HepG2 (cell line): ENCODE results near the gene PLEKHA3. TPM values are rescaled to one million over a fixed set of nuclear protein-coding genes. Genes with fewer than 3 reads are reported as not detected.

ENCODE experiments used
- ARID3A ChIP-seq: IDR thresholded peaks from 2 replicates; pipeline ENCODE4 v1.6.1; 2012; ENCODE audit warnings: low read depth, low read length, improper control_type of control experiment
- ATM ChIP-seq: fragments of 450-650 bp; IDR thresholded peaks from 2 replicates; pipeline ENCODE4 v1.7.1; 2017; ENCODE audit warnings: mild to moderate bottlenecking, borderline replicate concordance
- CENPX ChIP-seq: sonication (generic); formaldehyde crosslinking; IDR thresholded peaks from 2 replicates; pipeline ENCODE4 v1.9.0; 2021; ENCODE audit warnings: mild to moderate bottlenecking, missing genetic modification reagents, moderate library complexity
- GPN1 ChIP-seq: sonication (generic); formaldehyde crosslinking; IDR thresholded peaks from 2 replicates; pipeline ENCODE4 v1.5.1; 2020; ENCODE audit warnings: missing genetic modification reagents, borderline replicate concordance
- GZF1 ChIP-seq: sonication (generic); formaldehyde crosslinking; IDR thresholded peaks from 2 replicates; pipeline ENCODE4 v1.5.1; 2020; ENCODE audit warnings: mild to moderate bottlenecking, missing genetic modification reagents
- HHEX ChIP-seq: IDR thresholded peaks from 2 replicates; pipeline ENCODE4 v1.6.1; 2016; ENCODE audit warnings: control low read depth
- HOXA9 ChIP-seq: sonication (generic); formaldehyde crosslinking; IDR thresholded peaks from 2 replicates; pipeline ENCODE4 v1.8.1; 2022; ENCODE audit warnings: missing genetic modification reagents, mild to moderate bottlenecking, moderate library complexity, borderline replicate concordance
- NCOA2 ChIP-seq: sonication (generic); formaldehyde crosslinking; IDR thresholded peaks from 2 replicates; pipeline ENCODE4 v1.8.0; 2022; ENCODE audit warnings: inconsistent platforms
- RBM39 ChIP-seq: fragments of 200-400 bp; formaldehyde crosslinking; IDR thresholded peaks from one replicate; pipeline ENCODE4 v1.6.1; 2018; ENCODE audit warnings: antibody characterized with exemption, mild to moderate bottlenecking, low read depth, low read length; ENCODE audit not compliant: poor library complexity, severe bottlenecking
- SRSF9 ChIP-seq: fragments of 200-400 bp; formaldehyde crosslinking; IDR thresholded peaks from 2 replicates; pipeline ENCODE4 v1.6.1; 2018; ENCODE audit warnings: borderline replicate concordance, mild to moderate bottlenecking, low read depth, low read length; ENCODE audit not compliant: insufficient read depth, poor library complexity, severe bottlenecking
- TRAFD1 ChIP-seq: sonication (generic); formaldehyde crosslinking; IDR thresholded peaks from 2 replicates; pipeline ENCODE4 v1.5.1; 2020; ENCODE audit warnings: missing genetic modification reagents, mild to moderate bottlenecking, borderline replicate concordance
- ZFP36 ChIP-seq: fragments of 150-350 bp; IDR thresholded peaks from 2 replicates; pipeline ENCODE4 v1.6.1; 2018; ENCODE audit warnings: borderline replicate concordance, low read length, low read depth; ENCODE audit not compliant: partially characterized antibody
- ZIK1 ChIP-seq: sonication (generic); formaldehyde crosslinking; IDR thresholded peaks from 2 replicates; pipeline ENCODE4 v1.5.0; 2020; ENCODE audit warnings: mild to moderate bottlenecking, low read depth, missing genetic modification reagents, borderline replicate concordance
- ZNF441 ChIP-seq: sonication (generic); formaldehyde crosslinking; IDR thresholded peaks from 2 replicates; pipeline ENCODE4 v1.7.0; 2021; ENCODE audit warnings: missing genetic modification reagents, borderline replicate concordance
- ZNF615 ChIP-seq: sonication (generic); formaldehyde crosslinking; IDR thresholded peaks from 2 replicates; pipeline ENCODE4 v1.5.0; 2020; ENCODE audit warnings: mild to moderate bottlenecking, missing genetic modification reagents, borderline replicate concordance
- ZNF737 ChIP-seq: sonication (generic); formaldehyde crosslinking; IDR thresholded peaks from 2 replicates; pipeline ENCODE4 v1.5.0; 2020; ENCODE audit warnings: missing genetic modification reagents, mild to moderate bottlenecking, borderline replicate concordance
- ZSCAN25 ChIP-seq: sonication (generic); formaldehyde crosslinking; IDR thresholded peaks from 2 replicates; pipeline ENCODE4 v1.8.0; 2022; ENCODE audit warnings: mild to moderate bottlenecking, missing genetic modification reagents
- ZSCAN31 ChIP-seq: sonication (generic); formaldehyde crosslinking; IDR thresholded peaks from 2 replicates; pipeline ENCODE4 v1.5.0; 2020; ENCODE audit warnings: low read depth, mild to moderate bottlenecking, missing genetic modification reagents
- polyA plus RNA-seq, 8 experiments: library from polyadenylated mRNA; depleted of rRNA in 3 of 8; stranded (reverse) in 7 of 8; unstranded in 1 of 8; fragments of >200 nt; fragmentation: Illumina TruSeq in 4 of 8; extraction: Trizol in 4 of 8; gene quantifications; 2 replicates each; pipeline versions ENCODE4 v1.2.1 to v1.2.3, GENCODE V29; 2011 to 2016; ENCODE audit warnings: low read depth in 4 of 8, missing spikeins in 1 of 8, mixed read lengths in 1 of 8; ENCODE audit not compliant: insufficient read depth in 1 of 8
- total RNA-seq, 5 experiments: library from RNA; depleted of rRNA; stranded (reverse); fragments of >200 nt; fragmentation: Illumina TruSeq; extraction: Trizol; gene quantifications; 2 replicates each; pipeline ENCODE4 v1.2.3, GENCODE V29; 2016; ENCODE audit warnings: low read depth in 1 of 5
- TF ChIP-seq, protein P1 (sequence below): sonication (generic); formaldehyde crosslinking; IDR thresholded peaks from 2 replicates; pipeline ENCODE4; 2020; ENCODE audit warnings: missing genetic modification reagents, mild to moderate bottlenecking, borderline replicate concordance
- TF ChIP-seq, protein P2 (sequence below): sonication (generic); formaldehyde crosslinking; IDR thresholded peaks from 2 replicates; pipeline ENCODE4 v1.8.0; 2022; ENCODE audit warnings: low read depth, missing genetic modification reagents

Gene PLEKHA3
- total and polyA plus RNA-seq, 2 of the 13 experiments (the other 11 are each of a cell fraction or from before 2014, with no cell fraction given): 11.7 to 23.1 TPM

DNA sequence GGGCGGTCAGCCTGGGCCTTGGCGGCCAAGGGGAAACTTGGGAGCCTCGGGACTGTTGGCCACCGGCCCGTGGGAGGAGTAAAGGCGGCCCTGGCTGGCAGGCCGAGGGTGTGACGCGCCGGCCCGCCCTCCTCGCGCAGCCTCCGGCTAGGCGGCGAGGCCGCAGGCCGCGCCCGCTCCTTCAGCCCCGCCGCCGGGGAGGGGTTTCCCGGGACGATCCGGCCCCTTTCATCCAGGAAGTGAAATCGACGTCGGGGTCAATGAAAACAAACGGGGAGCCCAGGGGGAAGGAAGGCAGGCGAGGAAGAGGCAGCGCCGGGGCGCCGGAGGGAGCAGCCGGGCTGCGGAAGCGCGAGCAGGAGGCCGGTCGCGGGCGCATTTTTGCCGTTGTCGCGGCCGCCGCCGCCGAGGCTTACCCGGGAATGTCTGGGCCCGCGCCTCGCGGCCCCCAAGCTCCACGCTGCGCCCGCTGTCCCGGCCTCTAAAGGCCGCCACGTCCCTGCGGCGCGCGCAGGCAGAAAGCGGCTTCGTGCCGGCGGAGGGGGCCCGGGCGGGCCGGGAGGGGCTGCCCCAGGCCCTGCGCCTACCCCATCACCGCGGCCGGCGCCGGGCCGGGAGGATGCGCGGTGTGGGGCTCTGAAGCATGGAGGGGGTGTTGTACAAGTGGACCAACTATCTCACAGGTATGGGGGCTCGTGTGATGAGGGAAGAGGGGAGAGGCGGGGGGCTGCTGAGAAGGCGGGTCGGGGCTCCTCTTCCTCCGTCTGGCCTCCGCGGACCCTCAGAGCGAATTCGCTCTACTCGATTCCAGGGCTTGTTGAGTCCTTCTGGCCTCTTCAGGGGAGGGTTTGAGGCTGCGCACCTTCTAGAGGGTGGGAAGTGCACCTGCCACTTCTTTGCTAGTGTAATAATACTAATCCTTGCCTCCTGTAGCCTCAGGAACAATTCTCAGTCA, at the start of gene PLEKHA3 (continued):
- no peak; the same call in 1 of the 2 replicates for TF ChIP-seq NCOA2
- TF ChIP-seq TRAFD1 (CRISPR knock-in tag): no peak
- no peak; the same call in 1 of the 2 replicates for TF ChIP-seq ARID3A
- no peak; the same call in 1 of the 2 replicates for TF ChIP-seq ZIK1 (CRISPR knock-in tag)
- TF ChIP-seq SRSF9: no peak
- no peak for TF ChIP-seq ZNF615 (CRISPR knock-in tag)
- TF ChIP-seq, protein P1, sequence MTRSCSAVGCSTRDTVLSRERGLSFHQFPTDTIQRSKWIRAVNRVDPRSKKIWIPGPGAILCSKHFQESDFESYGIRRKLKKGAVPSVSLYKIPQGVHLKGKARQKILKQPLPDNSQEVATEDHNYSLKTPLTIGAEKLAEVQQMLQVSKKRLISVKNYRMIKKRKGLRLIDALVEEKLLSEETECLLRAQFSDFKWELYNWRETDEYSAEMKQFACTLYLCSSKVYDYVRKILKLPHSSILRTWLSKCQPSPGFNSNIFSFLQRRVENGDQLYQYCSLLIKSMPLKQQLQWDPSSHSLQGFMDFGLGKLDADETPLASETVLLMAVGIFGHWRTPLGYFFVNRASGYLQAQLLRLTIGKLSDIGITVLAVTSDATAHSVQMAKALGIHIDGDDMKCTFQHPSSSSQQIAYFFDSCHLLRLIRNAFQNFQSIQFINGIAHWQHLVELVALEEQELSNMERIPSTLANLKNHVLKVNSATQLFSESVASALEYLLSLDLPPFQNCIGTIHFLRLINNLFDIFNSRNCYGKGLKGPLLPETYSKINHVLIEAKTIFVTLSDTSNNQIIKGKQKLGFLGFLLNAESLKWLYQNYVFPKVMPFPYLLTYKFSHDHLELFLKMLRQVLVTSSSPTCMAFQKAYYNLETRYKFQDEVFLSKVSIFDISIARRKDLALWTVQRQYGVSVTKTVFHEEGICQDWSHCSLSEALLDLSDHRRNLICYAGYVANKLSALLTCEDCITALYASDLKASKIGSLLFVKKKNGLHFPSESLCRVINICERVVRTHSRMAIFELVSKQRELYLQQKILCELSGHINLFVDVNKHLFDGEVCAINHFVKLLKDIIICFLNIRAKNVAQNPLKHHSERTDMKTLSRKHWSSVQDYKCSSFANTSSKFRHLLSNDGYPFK (CRISPR knock-in tag): no peak
- peak; percentile 46; the same call in 1 of the 2 replicates for TF ChIP-seq ZNF441 (CRISPR knock-in tag)
- TF ChIP-seq ZNF737: no peak
- no peak for TF ChIP-seq HOXA9 (CRISPR knock-in tag)
- TF ChIP-seq, protein P2, sequence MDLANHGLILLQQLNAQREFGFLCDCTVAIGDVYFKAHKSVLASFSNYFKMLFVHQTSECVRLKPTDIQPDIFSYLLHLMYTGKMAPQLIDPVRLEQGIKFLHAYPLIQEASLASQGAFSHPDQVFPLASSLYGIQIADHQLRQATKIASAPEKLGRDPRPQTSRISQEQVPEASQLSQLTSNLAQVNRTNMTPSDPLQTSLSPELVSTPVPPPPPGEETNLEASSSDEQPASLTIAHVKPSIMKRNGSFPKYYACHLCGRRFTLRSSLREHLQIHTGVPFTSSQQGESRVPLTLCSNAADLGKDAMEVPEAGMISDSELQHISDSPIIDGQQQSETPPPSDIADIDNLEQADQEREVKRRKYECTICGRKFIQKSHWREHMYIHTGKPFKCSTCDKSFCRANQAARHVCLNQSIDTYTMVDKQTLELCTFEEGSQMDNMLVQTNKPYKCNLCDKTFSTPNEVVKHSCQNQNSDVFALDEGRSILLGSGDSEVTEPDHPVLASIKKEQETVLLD: peak; percentile 85
- TF ChIP-seq HHEX: no peak
- peak; percentile 71 for TF ChIP-seq ZSCAN31 (CRISPR knock-in tag)
- TF ChIP-seq GZF1 (CRISPR knock-in tag): no peak
- no peak for TF ChIP-seq ATM
- TF ChIP-seq CENPX (CRISPR knock-in tag): no peak
- TF ChIP-seq ZSCAN25: no peak
- TF ChIP-seq RBM39: peak; percentile 93
- no peak for TF ChIP-seq ZFP36
- TF ChIP-seq GPN1 (CRISPR knock-in tag): no peak
